Stomach smooth muscle (tissue), 2 donors: ENCODE measurements around the gene IBA57.

Experiments used
- H3K27ac ChIP-seq: one replicate; pipeline ENCODE4 v1.7.0; 2013; ENCODE audit warnings: mild to moderate bottlenecking, low read length, inconsistent platforms
- H3K27me3 ChIP-seq, 2 donors: one replicate each; pipeline ENCODE4 v1.7.0; 2013; ENCODE audit warnings: low read length in 2 of 2; ENCODE audit not compliant: insufficient read depth in 2 of 2, control insufficient read depth in 1 of 2
- H3K36me3 ChIP-seq, 2 donors: one replicate each; pipeline ENCODE4 v1.7.0; 2013; ENCODE audit warnings: low read length in 2 of 2; ENCODE audit not compliant: control insufficient read depth in 2 of 2, insufficient read depth in 2 of 2
- H3K4me1 ChIP-seq: one replicate; pipeline ENCODE4 v1.7.0; 2013; ENCODE audit warnings: low read length; ENCODE audit not compliant: control insufficient read depth, insufficient read depth
- H3K4me3 ChIP-seq, 2 donors: one replicate each; pipeline ENCODE4 v1.7.0; 2013; ENCODE audit warnings: low read length in 2 of 2
- H3K9ac ChIP-seq, 2 donors: one replicate each; pipeline ENCODE4 v1.7.0; 2013; ENCODE audit warnings: low read length in 2 of 2, mild to moderate bottlenecking in 1 of 2
- H3K9me3 ChIP-seq, 2 donors: one replicate each; pipeline ENCODE4 v1.7.0; 2013; ENCODE audit warnings: low read length in 2 of 2; ENCODE audit not compliant: control insufficient read depth in 2 of 2
- donor health status: healthy.
- donor health status: Pancreatic carcinoma.

The IBA57 gene

DNA sequence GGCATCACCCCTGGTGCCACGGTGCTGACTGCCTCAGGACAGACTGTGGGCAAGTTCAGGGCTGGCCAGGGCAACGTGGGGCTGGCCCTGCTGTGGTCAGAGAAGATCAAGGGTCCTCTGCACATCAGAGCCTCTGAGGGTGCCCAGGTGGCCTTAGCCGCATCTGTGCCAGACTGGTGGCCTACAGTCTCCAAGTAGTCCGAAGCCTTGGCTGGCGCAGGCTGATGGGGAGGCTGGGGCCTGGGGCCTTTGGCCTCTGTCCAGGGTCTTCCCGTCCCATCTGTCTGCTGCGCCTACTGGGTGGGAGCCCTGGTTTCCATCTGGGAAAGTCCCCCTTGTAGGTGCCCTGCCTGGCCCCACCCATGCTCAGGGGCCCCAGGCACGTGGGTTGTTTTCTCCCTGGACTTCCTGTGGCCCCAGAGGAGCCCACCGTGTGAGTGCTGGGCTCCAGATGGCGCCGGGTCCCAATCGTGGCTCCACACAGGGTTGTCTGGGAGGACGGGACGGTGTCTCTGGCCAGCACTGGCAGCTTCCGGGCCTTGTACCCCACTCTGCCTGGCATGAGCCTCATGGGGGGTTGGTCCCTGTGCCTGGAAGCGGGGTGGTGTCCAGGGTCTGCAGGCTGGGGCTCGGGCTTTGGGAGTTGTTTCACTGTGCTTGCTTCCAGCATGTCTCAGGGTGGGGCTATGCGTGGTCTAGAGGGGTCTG lies 9.9 kb downstream of the IBA57 start:
- Histone ChIP-seq H3K27ac (no peak overlapping the region), H3K4me3 (peak overlapping the region in 1 of 2 donors; percentile 60), H3K9ac (no peak overlapping the region), H3K36me3 (peaks cover 2 to 4% of the 10 kb centered on the region in 2 donors), H3K9me3 (no peaks in the 10 kb centered on the region), H3K4me1 (peaks cover 27% of the 10 kb centered on the region), H3K27me3 (no peaks in the 10 kb centered on the region)

DNA sequence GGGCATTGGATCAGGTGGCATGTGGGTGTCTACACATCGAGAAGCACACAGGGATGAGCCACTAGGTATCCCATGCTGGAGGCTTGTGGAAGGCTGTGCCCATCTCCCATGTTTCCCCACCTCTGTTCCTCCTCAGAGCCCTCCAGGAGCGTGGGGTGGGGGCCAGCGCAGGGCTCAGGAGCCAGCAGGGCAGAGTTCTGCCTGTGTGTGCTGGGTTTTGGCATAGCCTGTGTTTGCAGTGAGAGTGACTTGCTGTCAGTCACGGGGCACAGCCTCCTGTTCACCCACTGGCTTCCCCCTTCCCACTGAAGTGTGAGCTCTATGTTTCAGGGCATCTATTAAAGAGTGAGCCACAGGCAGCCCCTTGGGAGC lies 10.4 kb downstream of the IBA57 start:
- H3K27me3 ChIP-seq = no peaks in the 10 kb centered on the region
- H3K36me3 ChIP-seq = peaks cover 2 to 4% of the 10 kb centered on the region in 2 donors
- no peaks in the 10 kb centered on the region for H3K9me3 ChIP-seq
- H3K27ac ChIP-seq = peak overlapping the region; percentile 37
- peaks cover 27% of the 10 kb centered on the region for H3K4me1 ChIP-seq
- peak overlapping the region in 1 of 2 donors; percentile 22 for H3K4me3 ChIP-seq
- peak overlapping the region in 1 of 2 donors; percentile 21 for H3K9ac ChIP-seq

DNA sequence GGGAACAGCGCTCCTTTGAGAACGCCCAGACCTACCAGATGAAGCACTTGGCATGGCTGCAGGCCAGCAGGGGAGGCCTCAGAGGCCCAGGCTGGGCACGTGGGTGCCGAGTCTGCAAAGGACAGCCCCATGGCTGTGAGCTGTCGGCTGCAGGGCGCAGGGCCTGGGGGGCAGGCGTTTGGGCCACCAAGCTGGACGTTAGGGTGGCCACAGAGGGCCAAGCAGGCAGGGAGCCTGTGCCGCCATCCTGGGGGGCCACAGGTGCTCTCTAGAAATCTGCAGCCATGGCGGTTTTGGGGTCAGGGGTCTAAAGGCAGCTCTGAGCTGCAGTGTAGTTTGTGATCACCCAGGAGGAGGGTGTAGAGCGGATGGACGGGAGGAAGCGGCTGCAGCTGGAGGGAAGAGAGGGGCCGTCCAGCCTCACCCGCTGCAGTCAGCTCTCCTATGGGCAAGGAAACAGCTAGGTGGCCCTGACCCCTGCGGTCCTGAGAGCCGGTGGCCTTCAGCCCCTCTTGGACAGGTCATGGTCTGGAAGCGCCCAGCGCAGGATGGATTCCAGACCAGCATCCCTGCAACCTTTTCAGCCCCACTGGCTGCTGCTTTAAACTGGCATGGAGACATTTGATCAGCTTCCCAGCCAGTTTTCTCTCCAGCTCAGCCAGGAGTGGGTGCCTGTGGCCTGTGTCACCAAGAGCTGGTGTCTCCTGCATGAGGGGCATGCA lies 11.0 kb downstream of the IBA57 start:
- Histone ChIP-seq H3K4me3 (peak overlapping the region in 1 of 2 donors; percentile 22), H3K36me3 (peaks cover 2 to 4% of the 10 kb centered on the region in 2 donors), H3K9me3 (no peaks in the 10 kb centered on the region), H3K27me3 (no peaks in the 10 kb centered on the region), H3K4me1 (peaks cover 27% of the 10 kb centered on the region), H3K27ac (peak overlapping the region; percentile 37), H3K9ac (peak overlapping the region in 1 of 2 donors; percentile 21)

DNA sequence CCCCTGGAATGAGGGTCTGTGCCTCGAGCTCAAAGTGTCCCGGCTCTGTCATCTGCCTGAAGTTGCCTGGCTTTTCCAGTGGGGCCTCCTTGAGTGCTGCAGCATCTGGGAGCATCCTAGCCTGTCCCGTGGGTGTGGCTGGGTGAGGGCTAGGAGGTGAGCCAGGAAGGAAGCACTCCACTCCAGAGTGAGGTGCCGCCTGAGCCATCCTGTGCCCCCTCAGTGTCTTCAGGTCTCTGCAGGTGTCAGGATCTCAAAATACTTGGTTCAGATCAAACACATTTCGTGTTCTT lies 11.5 kb downstream of the IBA57 start:
- Histone ChIP-seq H3K27ac (no peak overlapping the region), H3K27me3 (no peaks in the 10 kb centered on the region), H3K9ac (no peak overlapping the region), H3K4me1 (peaks cover 27% of the 10 kb centered on the region), H3K4me3 (no peak overlapping the region), H3K36me3 (peaks cover 2 to 4% of the 10 kb centered on the region in 2 donors), H3K9me3 (no peaks in the 10 kb centered on the region)

DNA sequence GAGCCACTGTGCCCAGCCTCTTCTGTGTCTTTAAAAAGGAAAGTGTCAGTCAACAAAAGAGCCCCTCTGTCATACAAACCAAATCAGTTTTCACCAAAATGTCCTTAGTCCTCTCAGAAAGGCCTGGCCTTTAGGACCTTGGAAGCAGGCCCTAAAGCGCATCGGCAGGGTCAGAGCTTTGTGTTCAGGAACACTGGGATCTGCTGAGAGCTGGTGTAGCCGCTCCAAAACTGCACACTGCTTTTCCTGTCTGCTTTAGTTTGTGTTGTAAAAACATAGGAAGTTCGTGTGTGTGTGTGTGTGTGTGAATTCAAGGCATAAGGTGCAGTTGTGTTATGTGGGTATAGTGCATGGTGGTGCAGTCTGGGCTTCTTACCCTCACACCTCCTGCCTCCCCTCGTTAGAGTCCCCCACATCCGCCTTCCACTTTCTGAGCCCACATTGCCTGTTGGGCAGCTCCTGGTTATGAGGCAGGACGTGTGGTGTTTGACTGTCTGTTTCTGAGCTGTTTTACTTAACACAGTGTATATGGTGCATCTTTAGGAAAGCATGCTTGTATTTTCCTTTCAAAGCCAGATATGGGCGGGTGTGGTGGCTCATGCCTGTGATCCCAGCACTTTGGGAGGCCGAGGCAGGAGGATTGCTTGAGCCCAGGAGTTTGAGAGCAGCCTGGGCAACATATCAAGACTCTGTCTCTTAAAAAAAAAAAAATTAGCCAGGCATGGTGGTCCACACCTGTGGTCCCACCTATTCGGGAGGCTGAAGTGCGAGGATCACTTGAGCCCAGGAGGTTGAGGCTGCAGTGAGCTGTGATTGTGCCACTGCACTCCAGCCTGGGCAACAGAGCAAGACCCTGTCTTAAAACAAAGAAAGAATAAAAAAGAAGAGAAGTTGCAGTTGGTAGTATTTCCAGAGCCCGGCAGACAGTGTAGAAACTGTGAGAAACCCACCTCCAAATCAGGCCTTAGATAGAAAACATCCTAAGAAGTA lies 12.4 kb downstream of the IBA57 start:
- H3K27me3 ChIP-seq = no peaks in the 10 kb centered on the region
- H3K9me3 ChIP-seq = no peaks in the 10 kb centered on the region
- no peak overlapping the region for H3K27ac ChIP-seq
- peaks cover 27% of the 10 kb centered on the region for H3K4me1 ChIP-seq
- no peak overlapping the region for H3K9ac ChIP-seq
- peaks cover 2 to 4% of the 10 kb centered on the region in 2 donors for H3K36me3 ChIP-seq
- H3K4me3 ChIP-seq = no peak overlapping the region

DNA sequence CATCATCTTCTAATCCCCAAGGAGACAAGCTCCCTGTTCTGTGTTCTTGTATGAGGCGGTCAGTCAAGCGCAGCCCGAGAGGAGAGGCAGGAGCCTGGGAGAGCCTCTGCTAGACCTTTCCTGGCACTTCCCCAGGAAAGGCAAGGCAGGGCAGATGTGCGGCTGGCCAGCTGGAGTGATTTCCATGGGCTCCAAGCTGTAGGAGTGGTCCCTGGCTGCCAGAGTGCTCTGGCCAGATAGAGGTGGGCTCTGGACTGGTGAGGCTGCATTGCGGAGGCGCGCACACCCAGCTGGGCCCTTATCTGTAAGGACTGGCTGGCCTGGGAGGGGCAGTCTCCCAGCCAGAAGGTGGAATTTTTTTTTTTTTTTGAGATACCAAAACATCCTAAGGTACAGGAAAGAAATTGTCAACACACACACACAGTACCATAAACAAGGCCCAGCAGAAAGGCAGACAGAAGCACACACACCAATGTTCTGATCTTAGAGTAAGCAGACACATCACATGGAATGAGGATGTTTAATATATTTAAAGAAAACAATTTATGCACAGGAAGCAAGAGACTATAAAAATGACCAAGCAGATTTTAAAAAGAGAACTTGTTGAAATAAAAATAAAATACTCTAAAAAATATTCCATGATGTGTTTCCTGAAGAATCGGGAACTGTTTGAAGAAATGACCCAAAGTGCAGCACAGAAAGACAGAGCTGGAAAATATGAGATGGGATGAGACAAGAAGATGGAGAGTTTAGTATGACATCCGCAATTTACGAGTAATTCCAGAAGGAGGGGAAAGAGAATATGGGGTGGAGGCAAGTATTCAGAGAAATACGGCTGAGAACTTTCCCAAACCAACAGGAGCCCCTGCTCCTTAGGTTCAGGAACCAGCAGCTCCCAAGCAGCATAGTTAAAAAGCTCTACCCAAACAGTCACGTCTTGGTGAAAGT lies 13.4 kb downstream of the IBA57 start:
- Histone ChIP-seq H3K27ac (peak overlapping the region; percentile 31), H3K4me1 (peaks cover 23% of the 10 kb centered on the region), H3K9me3 (no peaks in the 10 kb centered on the region), H3K27me3 (no peaks in the 10 kb centered on the region), H3K4me3 (no peak overlapping the region), H3K36me3 (peaks cover 2 to 4% of the 10 kb centered on the region in 2 donors), H3K9ac (peak overlapping the region in 1 of 2 donors; percentile 15)

DNA sequence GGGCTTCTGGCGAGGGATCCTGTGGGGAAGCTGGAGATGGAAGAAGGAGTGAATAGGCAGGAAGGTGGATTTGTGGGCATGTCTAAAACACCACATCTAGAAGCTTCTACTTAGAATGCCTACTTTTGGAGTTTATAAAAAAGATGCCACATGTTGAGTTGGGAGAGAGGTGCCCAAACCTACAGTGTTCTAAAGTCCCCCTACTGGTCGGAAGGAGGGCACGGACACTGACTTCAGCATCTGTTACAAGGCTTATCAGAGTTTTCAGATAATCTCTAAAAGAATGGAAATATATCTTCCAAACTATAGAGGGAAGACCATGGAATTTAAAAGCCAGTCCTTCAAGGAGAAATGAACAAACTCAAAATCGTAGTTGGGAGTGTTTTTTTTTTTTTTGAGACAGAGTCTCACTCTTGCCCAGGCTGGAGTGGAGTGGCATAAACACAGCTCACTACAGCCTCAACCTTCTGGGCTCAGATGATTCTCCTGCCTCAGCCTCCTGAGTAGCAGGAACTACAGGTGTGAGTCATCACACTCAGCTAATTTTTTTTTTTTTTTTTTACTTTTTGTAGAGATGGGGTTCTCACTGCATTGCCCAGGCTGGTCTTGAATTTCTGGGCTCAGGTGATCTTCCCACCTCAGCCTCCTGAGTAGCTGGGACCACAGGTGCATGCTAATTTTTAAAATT lies 14.8 kb downstream of the IBA57 start:
- no peak overlapping the region for H3K4me3 ChIP-seq
- peaks cover under 1 to 4% of the 10 kb centered on the region in 2 donors for H3K36me3 ChIP-seq
- H3K9ac ChIP-seq = no peak overlapping the region
- H3K27me3 ChIP-seq = no peaks in the 10 kb centered on the region
- H3K9me3 ChIP-seq = no peaks in the 10 kb centered on the region
- H3K4me1 ChIP-seq = peaks cover 14% of the 10 kb centered on the region
- no peak overlapping the region for H3K27ac ChIP-seq

DNA sequence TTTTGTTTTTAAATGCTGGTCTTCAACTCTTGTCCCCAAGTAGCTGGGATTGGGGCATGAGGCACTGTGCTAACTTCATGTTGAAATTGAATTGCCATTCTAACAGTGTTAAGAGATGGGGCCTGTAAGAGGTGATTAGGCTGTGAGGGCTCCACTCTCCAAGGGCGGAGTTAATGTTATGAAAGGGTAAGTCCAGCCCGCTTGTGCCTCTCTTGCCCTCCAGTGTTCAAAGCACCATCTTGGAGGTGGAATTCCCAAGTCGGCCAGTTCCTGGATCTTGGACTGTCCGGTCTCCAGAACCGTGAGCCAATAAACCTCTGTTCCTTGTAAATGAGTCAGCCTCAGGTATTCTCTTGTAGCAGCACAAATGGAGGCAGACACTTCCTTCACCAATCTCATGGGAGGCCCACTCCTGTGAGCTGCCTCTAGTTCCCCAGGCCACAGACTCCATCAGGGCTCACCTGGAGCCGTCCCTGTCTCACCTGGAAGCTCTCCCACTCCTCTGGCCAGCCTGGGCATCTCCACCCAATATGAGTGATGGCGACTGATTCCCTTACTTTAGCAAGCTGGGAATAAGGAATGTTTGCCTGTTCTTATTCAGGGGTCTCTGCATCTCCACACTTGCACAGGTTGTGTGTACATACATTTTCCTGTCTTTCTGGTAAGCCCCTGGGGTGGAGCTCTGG lies 15.5 kb downstream of the IBA57 start:
- no peak overlapping the region for H3K9ac ChIP-seq
- no peaks in the 10 kb centered on the region for H3K9me3 ChIP-seq
- H3K4me1 ChIP-seq = peaks cover 8% of the 10 kb centered on the region
- H3K36me3 ChIP-seq = peaks cover 0 to 3% of the 10 kb centered on the region in 2 donors
- H3K27ac ChIP-seq = no peak overlapping the region
- no peaks in the 10 kb centered on the region for H3K27me3 ChIP-seq
- no peak overlapping the region for H3K4me3 ChIP-seq

DNA sequence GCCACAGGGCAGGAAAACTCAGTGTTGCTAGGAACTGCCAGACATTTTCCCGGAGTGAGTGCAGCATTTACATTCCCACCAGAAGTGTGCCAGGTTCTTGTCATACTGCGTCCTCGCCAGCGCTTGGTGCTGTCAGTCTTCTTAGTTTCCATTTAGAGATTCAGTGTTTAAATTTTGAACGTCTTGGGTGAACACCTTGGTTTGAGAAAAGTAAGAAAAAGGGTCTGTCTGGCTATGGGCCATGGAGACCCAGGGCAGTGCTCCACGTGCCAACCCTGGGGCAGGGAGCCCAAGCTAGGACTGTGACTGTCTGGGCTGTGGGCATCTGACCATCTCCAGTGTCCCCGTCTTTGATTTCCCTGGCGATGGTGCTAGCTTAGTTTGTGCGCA lies 16.0 kb downstream of the IBA57 start:
- Histone ChIP-seq H3K9me3 (no peaks in the 10 kb centered on the region), H3K9ac (no peak overlapping the region), H3K4me1 (peaks cover 3% of the 10 kb centered on the region), H3K27ac (no peak overlapping the region), H3K27me3 (no peaks in the 10 kb centered on the region), H3K4me3 (no peak overlapping the region), H3K36me3 (peaks cover 0 to 3% of the 10 kb centered on the region in 2 donors)
